HG02840 (cell line): ENCODE data around the gene PCYT2.

Source experiments
- ATAC-seq: cut with Tn5 transposase; IDR thresholded peaks from one replicate; pipeline ENCODE4 v1.9.1; 2021; ENCODE audit warnings: mild to moderate bottlenecking, moderate library complexity, moderate number of reproducible peaks; ENCODE audit not compliant: unreplicated experiment, low FRiP score

Gene PCYT2

GRCh38 chr17:81914103-81914850 is 3.1 kb upstream of the PCYT2 start:
- ATAC-seq, result no peak

- ATAC-seq, result no peak
Observed at GRCh38 chr17:81913394-81914102, 2.3 kb upstream of the PCYT2 start.

- no peak for ATAC-seq
Observed at GRCh38 chr17:81912441-81913309, 1.5 kb upstream of the PCYT2 start.

GRCh38 chr17:81911969-81912368 is 770 bp upstream of the PCYT2 start:
- no peak for ATAC-seq

- ATAC-seq, result peak; percentile 28
Observed at GRCh38 chr17:81910840-81911276, 341 bp downstream of the PCYT2 start.

GRCh38 chr17:81909966-81910839 is 996 bp downstream of the PCYT2 start:
- no peak for ATAC-seq

GRCh38 chr17:81909231-81909630 is 2.0 kb downstream of the PCYT2 start:
- no peak for ATAC-seq

GRCh38 chr17:81908793-81909192 is 2.4 kb downstream of the PCYT2 start:
- ATAC-seq, result no peak

GRCh38 chr17:81907219-81908145 is 3.7 kb downstream of the PCYT2 start:
- no peak for ATAC-seq

- no peak for ATAC-seq
Observed at GRCh38 chr17:81906476-81907218, 4.6 kb downstream of the PCYT2 start.

GRCh38 chr17:81905993-81906392 is 5.2 kb downstream of the PCYT2 start:
- ATAC-seq, result no peak

- ATAC-seq, result no peak
Observed at GRCh38 chr17:81905424-81905875, 5.7 kb downstream of the PCYT2 start.

GRCh38 chr17:81904600-81905423 is 6.4 kb downstream of the PCYT2 start:
- no peak for ATAC-seq

GRCh38 chr17:81903896-81904599 is 7.2 kb downstream of the PCYT2 start:
- ATAC-seq, result no peak

GRCh38 chr17:81903415-81903831 is 7.8 kb downstream of the PCYT2 start:
- ATAC-seq, result no peak

GRCh38 chr17:81902653-81903414 is 8.4 kb downstream of the PCYT2 start:
- ATAC-seq, result no peak
